Activated T-cell treated with anti-CD3 and anti-CD28 coated beads, Interleukin-2, amount 50 U/mL, for 24 hours (primary cell): ENCODE data around the gene NMNAT2.

Experiments
- DNase-seq: peaks from one replicate; pipeline ENCODE4 v3.0.0-alpha.2; 2020
- H3K27ac Mint-ChIP-seq: 2 replicates; pipeline ENCODE4 v1.8.0; 2020; ENCODE audit warnings: mild to moderate bottlenecking, mixed read lengths
- H3K27me3 Mint-ChIP-seq: 2 replicates; pipeline ENCODE4 v1.8.0; 2020; ENCODE audit warnings: mixed read lengths
- H3K36me3 Mint-ChIP-seq: 2 replicates; pipeline ENCODE4 v1.8.0; 2020; ENCODE audit warnings: low read depth, mixed read lengths
- H3K4me1 Mint-ChIP-seq: 2 replicates; pipeline ENCODE4 v1.8.0; 2020; ENCODE audit warnings: low read depth, mixed read lengths
- H3K4me3 Mint-ChIP-seq: 2 replicates; pipeline ENCODE4 v1.8.0; 2020; ENCODE audit warnings: mild to moderate bottlenecking, moderate library complexity, mixed read lengths
- H3K9me3 Mint-ChIP-seq: 2 replicates; pipeline ENCODE4 v1.8.0; 2020; ENCODE audit warnings: mixed read lengths

NMNAT2 gene

GRCh38 chr1:183234660-183235476, 183.3 kb downstream of the NMNAT2 start:
- Mint-ChIP-seq H3K27ac (no peak overlapping the region), H3K4me1 (no peaks in the 10 kb centered on the region), H3K4me3 (no peak overlapping the region), H3K27me3 (no peaks in the 10 kb centered on the region), H3K9me3 (no peaks in the 10 kb centered on the region), H3K36me3 (no peaks in the 10 kb centered on the region)
- no peak for DNase-seq

GRCh38 chr1:183233113-183233512, 185.1 kb downstream of the NMNAT2 start:
- Mint-ChIP-seq H3K27ac (no peak overlapping the region), H3K4me1 (no peaks in the 10 kb centered on the region)
- no peak for DNase-seq

DNA sequence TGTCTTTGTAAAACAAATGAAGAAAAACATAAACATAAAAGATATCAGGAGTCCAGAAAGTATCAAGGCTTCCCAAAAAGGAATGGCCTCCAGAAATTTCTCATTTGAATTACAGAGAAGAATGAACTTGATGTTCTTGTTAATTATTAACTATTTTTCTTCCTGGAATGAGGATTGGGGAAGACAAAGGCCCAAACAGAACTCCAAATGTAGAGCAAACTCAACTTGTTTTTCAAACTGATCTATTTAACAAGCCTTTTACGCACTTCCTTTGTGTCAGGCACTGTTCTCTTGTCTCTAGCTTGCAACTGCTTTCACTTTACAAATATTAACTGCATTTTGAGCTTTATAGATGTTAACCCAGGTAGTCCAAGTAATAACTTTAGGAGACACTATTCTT, 186.6 kb downstream of the NMNAT2 start:
- Mint-ChIP-seq H3K27ac (no peak overlapping the region), H3K4me3 (no peak overlapping the region), H3K36me3 (no peaks in the 10 kb centered on the region), H3K9me3 (no peaks in the 10 kb centered on the region), H3K4me1 (no peaks in the 10 kb centered on the region), H3K27me3 (peaks cover 3% of the 10 kb centered on the region)
- no peak for DNase-seq

More at GRCh38 chr1:183233113-183233512, 185.1 kb downstream of the NMNAT2 start:
- no peaks in the 10 kb centered on the region for H3K36me3 Mint-ChIP-seq
- H3K9me3 Mint-ChIP-seq = no peaks in the 10 kb centered on the region
- H3K27me3 Mint-ChIP-seq = no peaks in the 10 kb centered on the region
- no peak overlapping the region for H3K4me3 Mint-ChIP-seq

DNA sequence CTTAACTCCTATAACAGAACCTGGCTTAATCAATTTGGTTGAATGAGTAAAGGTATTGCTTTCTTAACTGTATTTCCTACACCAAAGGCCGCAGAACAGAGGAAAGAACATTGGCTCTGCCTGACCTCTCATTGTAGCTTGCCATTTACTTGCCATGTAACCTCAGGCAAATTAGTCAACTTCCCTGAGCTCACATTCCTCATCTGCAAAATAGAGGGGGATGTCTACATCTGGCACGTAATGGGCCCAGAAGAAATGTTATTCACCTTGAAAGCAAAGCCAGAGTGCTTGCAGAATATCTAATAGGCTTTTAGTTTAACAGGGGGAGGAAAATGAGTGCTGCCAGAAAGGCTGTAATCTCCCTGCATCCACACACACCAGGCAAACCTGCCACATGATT, 187.8 kb downstream of the NMNAT2 start:
- H3K27me3 Mint-ChIP-seq = peaks cover 3% of the 10 kb centered on the region
- no peak overlapping the region for H3K27ac Mint-ChIP-seq
- no peaks in the 10 kb centered on the region for H3K9me3 Mint-ChIP-seq
- H3K36me3 Mint-ChIP-seq = no peaks in the 10 kb centered on the region
- H3K4me3 Mint-ChIP-seq = no peak overlapping the region
- no peak for DNase-seq
- no peaks in the 10 kb centered on the region for H3K4me1 Mint-ChIP-seq

GRCh38 chr1:183228347-183229220, 189.6 kb downstream of the NMNAT2 start:
- Mint-ChIP-seq H3K4me3 (no peak overlapping the region), H3K9me3 (no peaks in the 10 kb centered on the region), H3K27ac (no peak overlapping the region), H3K4me1 (no peaks in the 10 kb centered on the region), H3K36me3 (no peaks in the 10 kb centered on the region), H3K27me3 (peaks cover 3% of the 10 kb centered on the region)
- DNase-seq = no peak

DNA sequence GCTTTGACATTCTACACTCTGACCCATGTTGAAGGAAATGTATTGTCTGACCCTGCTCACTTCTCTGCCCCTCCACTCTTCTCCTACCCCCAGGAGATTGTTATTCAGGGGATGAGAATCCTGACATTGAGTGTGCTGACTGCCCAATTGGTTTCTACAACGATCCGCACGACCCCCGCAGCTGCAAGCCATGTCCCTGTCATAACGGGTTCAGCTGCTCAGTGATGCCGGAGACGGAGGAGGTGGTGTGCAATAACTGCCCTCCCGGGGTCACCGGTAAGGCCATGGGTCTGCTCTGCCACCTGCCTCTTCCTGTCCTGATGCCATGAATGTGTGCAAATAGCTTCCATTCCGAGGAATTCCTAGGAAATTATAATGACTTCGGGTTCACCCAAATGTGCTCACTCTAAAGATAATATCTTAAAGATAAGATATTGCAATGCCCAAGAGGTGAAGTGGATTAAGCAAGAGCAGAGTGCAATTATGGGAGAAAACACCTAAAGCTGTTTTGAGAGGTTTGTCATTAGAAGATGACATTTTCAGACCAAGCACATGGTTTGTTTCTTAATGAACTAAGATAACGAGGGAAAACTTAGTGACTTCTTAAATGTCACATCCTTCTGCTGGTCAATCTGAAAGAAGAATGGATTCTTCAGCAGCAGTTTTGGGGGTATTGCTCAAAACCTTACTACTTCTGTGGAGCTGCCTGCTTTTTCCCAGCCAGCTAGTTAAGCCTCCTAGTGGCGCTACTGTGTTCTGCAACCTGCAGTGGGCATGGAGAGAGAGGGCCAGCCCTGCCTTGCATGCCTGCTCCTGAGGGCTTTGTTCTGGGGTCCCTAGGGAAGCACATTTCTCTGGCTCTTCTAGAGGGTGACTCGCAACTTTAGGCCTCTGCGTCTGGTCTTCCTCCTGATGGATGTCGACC, 190.5 kb downstream of the NMNAT2 start:
- DNase-seq = peak; percentile 47
- H3K36me3 Mint-ChIP-seq = no peaks in the 10 kb centered on the region
- no peak overlapping the region for H3K27ac Mint-ChIP-seq
- H3K27me3 Mint-ChIP-seq = peaks cover 3% of the 10 kb centered on the region
- no peaks in the 10 kb centered on the region for H3K9me3 Mint-ChIP-seq
- H3K4me1 Mint-ChIP-seq = no peaks in the 10 kb centered on the region
- H3K4me3 Mint-ChIP-seq = no peak overlapping the region

GRCh38 chr1:183226963-183227362, 191.2 kb downstream of the NMNAT2 start:
- Mint-ChIP-seq H3K27ac (no peak overlapping the region), H3K9me3 (no peaks in the 10 kb centered on the region), H3K4me3 (no peak overlapping the region), H3K27me3 (peaks cover 3% of the 10 kb centered on the region), H3K36me3 (no peaks in the 10 kb centered on the region), H3K4me1 (no peaks in the 10 kb centered on the region)
- no peak for DNase-seq

DNA sequence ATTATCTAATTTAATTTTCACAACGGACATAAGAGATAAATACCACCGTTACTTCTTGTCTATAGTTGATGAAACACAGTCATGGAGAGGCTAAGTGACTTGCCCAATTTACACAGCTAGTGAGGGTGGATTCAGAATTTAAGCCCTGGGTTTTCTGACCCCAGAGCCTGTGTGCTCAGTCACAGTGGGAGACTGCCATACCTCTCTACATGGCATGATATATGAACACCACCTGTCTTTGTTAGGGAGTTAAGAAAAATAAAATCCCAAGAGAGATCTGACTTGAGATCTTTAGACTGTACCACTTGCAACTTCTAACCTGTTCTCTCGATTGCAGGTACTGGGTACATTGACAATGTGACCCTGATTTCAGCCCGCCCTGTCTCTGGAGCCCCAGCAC, 191.8 kb downstream of the NMNAT2 start:
- H3K9me3 Mint-ChIP-seq = no peaks in the 10 kb centered on the region
- no peaks in the 10 kb centered on the region for H3K36me3 Mint-ChIP-seq
- no peak overlapping the region for H3K27ac Mint-ChIP-seq
- no peak overlapping the region for H3K4me3 Mint-ChIP-seq
- H3K4me1 Mint-ChIP-seq = no peaks in the 10 kb centered on the region
- peaks cover 3% of the 10 kb centered on the region for H3K27me3 Mint-ChIP-seq
- no peak for DNase-seq

- Mint-ChIP-seq H3K4me3 (no peak overlapping the region), H3K9me3 (no peaks in the 10 kb centered on the region), H3K4me1 (peaks cover 18% of the 10 kb centered on the region), H3K36me3 (no peaks in the 10 kb centered on the region), H3K27ac (no peak overlapping the region), H3K27me3 (peaks cover 3% of the 10 kb centered on the region)
- DNase-seq = no peak
Measured at GRCh38 chr1:183223467-183223866, 194.7 kb downstream of the NMNAT2 start.

DNA sequence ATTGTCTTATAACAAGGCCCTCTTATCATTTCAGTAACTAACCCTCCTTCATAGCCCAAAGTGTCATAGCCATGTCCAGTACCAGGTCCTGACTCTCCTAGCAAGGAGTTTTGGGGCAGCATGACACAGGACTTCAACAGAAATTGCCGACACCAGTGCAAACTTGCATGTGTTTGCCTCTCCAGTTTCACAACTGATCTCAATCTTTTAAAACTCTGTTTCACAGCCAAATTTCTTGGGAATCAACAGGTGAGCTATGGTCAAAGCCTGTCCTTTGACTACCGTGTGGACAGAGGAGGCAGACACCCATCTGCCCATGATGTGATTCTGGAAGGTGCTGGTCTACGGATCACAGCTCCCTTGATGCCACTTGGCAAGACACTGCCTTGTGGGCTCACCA, 195.3 kb downstream of the NMNAT2 start:
- H3K27me3 Mint-ChIP-seq = peaks cover 3% of the 10 kb centered on the region
- no peaks in the 10 kb centered on the region for H3K36me3 Mint-ChIP-seq
- H3K4me3 Mint-ChIP-seq = no peak overlapping the region
- H3K4me1 Mint-ChIP-seq = peaks cover 20% of the 10 kb centered on the region
- H3K9me3 Mint-ChIP-seq = no peaks in the 10 kb centered on the region
- no peak for DNase-seq
- no peak overlapping the region for H3K27ac Mint-ChIP-seq

- no peak overlapping the region for H3K27ac Mint-ChIP-seq
- no peaks in the 10 kb centered on the region for H3K36me3 Mint-ChIP-seq
- no peak for DNase-seq
- no peaks in the 10 kb centered on the region for H3K27me3 Mint-ChIP-seq
- H3K4me3 Mint-ChIP-seq = no peak overlapping the region
- H3K9me3 Mint-ChIP-seq = no peaks in the 10 kb centered on the region
- H3K4me1 Mint-ChIP-seq = peaks cover 21% of the 10 kb centered on the region
Measured at GRCh38 chr1:183219616-183220009, 198.6 kb downstream of the NMNAT2 start.

GRCh38 chr1:183218971-183219615, 199.1 kb downstream of the NMNAT2 start:
- Mint-ChIP-seq H3K4me1 (peaks cover 21% of the 10 kb centered on the region), H3K9me3 (no peaks in the 10 kb centered on the region), H3K4me3 (no peak overlapping the region), H3K27ac (no peak overlapping the region), H3K27me3 (no peaks in the 10 kb centered on the region), H3K36me3 (no peaks in the 10 kb centered on the region)
- peak; percentile 38 for DNase-seq

- Mint-ChIP-seq H3K27ac (no peak overlapping the region), H3K36me3 (no peaks in the 10 kb centered on the region), H3K9me3 (no peaks in the 10 kb centered on the region), H3K4me3 (no peak overlapping the region), H3K4me1 (peaks cover 21% of the 10 kb centered on the region), H3K27me3 (no peaks in the 10 kb centered on the region)
- DNase-seq = no peak
Measured at GRCh38 chr1:183218027-183218618, 200.1 kb downstream of the NMNAT2 start.
